ENCODE measurements around the gene CCDC92.
A peak's percentile ranks its signal among the peaks of the same experiment; 100 is the strongest.
"Not testable (repeated sequence)": the region's sequence is repeated elsewhere in the genome, so short reads cannot be mapped to it uniquely, and the experiment has no call there.

Gene CCDC92

GRCh38 chr12:123934016-123934620 lies 38.5 kb downstream of the CCDC92 start:
- no peak for DNase-seq

DNA sequence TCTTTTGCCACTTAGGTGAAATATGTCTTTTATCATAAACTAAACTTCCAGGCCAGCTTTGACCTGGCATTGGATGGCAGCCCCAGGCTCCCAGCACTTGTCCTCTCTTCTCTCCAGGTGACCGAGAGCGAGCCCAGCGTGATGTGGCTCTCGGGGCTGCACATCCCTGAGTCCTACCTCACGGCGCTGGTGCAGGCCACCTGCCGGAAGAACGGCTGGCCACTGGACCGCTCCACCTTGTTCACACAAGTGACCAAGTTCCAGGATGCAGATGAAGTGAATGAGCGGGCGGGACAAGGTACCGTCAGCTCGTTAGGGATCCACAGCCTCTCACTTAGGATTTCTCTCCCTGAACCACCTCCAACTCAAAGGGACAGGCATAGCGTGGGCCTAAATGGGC lies 39.4 kb downstream of the CCDC92 start:
- DNase-seq, result no peak

GRCh38 chr12:123931686-123932321 lies 40.8 kb downstream of the CCDC92 start:
- no peak for DNase-seq

- no peak for DNase-seq
Measured at GRCh38 chr12:123929946-123930583, 42.6 kb downstream of the CCDC92 start.

DNA sequence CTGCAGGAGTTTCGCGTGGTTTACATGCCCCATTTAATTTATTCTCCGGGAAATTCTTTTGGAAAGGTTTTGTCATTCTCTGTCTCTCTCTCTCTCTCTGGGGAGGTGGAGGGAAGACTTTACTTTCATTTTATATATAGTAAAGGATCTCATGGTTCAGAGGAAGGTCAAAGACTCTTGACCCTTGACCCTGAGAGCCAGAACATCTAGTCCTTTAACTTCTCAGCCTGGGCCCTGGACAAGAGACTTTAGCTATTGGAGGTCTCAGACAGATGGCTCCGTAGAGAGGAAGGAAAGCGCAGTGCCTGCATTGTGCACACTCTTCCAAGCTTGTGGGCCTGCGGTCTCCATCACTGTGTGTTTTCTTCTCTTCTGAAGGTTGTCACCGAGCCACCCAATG lies 43.7 kb downstream of the CCDC92 start:
- no peak for DNase-seq

GRCh38 chr12:123928274-123928865 lies 44.3 kb downstream of the CCDC92 start:
- DNase-seq, result no peak

DNA sequence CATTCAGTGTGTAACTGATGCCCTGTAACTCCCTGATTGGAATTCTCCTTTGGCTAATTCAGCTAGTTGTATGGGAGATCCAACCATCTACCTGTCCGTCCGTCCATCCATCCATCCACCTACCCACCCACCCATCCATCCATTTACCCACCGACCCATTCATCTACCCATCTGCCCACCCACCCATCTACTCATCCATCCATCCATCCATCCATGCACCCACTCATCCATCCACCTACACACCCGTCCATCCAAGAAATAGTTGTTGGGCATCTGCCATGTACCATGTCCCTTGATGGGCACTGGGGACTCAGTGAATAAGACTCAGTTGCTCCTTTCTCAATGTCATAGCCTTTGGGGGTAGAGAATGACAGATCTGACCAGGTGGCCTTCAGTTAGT lies 48.1 kb downstream of the CCDC92 start:
- DNase-seq, result no peak

DNA sequence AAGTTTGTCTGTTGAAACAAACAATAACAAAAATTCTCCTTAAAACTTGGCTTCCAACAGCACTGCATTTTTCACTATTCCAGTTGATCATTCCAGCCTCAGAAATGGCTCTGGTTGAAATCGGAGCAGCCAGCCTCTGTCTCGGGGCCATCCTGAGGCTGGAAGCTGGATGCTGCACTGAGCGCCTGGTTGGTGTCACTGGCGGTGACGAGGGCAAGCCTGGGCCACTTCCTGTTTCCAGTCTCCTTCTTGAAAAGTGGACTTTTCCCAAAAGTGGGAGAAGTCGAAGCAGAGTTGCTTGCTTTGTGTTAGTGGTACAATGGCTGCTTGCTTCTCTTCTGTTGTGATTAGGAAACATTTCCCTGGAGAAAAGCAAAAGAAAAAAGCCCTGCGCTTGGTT lies 48.7 kb downstream of the CCDC92 start:
- DNase-seq, result no peak

DNA sequence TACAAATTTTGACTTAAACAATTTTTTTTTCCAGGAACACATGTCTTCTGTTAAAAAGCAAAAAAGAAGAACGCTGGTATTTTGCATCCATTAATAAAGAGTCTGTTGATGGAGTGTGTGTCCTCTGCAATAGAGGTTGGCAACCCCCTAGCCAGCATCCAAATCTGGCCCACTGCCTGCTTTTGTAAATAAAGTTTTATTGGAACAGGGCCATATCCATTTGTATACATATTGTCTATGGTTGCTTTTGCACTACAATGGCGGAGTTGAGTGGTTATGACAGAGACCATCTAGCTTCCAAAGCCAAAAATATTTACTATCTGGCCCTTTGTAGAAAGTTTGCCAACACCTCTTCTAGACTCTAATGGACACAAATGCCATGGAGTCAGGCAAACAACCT lies 49.6 kb downstream of the CCDC92 start:
- DNase-seq, result no peak

DNA sequence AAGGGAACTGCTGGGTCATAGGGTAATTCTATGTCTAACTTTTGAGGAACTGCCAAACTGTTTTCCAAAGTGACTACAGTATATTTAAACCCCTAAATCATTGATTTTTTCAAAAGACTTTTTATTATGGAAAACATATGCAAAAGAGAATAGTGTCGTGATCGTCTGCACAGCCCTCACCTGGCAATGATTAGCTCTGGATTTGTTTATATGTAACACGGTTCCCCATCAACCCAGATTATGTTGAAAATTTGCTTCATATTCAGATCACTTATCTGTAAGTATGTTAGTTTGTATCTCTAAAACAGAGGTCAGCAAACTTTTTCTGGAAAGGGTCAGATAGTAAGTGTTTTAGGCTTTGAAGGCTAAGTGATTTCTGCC lies 52.7 kb downstream of the CCDC92 start:
- DNase-seq, result no peak

DNA sequence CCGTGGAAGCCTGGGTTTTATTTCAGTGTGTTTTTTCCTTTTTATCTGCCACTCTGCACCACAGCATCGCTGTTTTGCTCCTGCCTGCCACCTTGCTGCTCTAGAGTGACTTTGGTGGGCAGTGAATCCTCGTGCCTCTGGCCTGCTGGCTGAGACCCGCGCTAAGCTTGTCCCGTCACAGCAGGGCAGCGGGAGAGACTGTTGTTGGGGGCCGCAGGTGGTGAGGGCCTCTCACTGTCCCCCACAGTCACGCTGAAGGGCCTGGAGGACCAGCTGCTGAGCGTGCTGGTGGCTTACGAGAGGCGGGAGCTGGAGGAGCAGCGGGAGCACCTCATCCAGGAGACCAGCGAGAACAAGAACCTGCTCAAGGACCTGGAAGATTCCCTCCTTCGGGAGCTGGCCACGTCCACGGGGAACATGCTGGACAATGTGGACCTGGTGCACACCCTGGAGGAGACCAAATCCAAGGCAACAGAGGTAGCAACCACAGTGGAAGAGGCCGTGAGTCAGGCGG lies 55.2 kb downstream of the CCDC92 start:
- no peak for DNase-seq

DNA sequence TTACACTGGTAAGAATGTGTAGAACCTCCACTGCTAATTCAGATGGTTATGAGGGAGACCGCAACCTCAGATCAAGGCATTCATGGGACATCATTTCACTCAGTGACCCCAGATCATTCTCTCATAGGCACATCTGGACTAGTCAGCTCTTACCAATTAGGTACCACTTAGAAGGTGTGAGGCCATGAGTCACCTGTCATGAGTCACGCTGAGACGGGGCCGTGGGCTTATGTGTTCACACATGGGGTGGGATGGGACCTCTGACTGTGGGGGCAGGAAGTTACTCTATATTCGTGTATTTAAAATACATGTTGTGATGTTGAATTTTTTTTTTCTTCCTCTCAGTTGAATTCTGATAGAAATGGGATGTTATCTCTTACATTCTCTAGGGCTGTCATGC lies 55.9 kb downstream of the CCDC92 start:
- peak; percentile 66 for DNase-seq

- DNase-seq, result no peak
Measured at GRCh38 chr12:123914726-123915333, 57.8 kb downstream of the CCDC92 start.

GRCh38 chr12:123912415-123913380 lies 59.9 kb downstream of the CCDC92 start:
- no peak for DNase-seq

GRCh38 chr12:123911672-123912409 lies 60.8 kb downstream of the CCDC92 start:
- DNase-seq, result not testable (repeated sequence)

DNA sequence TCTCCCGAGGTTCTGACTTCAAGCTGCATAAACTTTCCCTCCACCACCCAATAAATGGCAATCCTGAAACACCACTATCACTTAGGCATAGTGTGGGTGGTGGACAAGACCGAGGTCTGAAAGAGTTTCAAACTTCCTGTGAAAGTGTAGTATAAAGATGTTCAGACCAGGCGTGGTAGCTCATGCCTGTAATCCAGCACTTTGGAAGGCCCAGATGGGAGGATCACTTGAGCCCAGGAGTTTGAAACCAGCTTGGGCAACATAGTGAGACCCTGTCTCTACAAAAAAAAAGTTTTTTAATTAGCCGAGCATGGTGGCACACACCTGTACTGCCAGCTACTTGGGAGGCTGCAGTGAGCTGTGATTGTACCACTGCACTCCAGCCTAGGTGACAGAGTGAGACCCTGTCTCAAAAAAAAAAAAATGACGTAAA lies 61.9 kb downstream of the CCDC92 start:
- no peak for DNase-seq

GRCh38 chr12:123910057-123910456 lies 62.6 kb downstream of the CCDC92 start:
- no peak for DNase-seq

DNA sequence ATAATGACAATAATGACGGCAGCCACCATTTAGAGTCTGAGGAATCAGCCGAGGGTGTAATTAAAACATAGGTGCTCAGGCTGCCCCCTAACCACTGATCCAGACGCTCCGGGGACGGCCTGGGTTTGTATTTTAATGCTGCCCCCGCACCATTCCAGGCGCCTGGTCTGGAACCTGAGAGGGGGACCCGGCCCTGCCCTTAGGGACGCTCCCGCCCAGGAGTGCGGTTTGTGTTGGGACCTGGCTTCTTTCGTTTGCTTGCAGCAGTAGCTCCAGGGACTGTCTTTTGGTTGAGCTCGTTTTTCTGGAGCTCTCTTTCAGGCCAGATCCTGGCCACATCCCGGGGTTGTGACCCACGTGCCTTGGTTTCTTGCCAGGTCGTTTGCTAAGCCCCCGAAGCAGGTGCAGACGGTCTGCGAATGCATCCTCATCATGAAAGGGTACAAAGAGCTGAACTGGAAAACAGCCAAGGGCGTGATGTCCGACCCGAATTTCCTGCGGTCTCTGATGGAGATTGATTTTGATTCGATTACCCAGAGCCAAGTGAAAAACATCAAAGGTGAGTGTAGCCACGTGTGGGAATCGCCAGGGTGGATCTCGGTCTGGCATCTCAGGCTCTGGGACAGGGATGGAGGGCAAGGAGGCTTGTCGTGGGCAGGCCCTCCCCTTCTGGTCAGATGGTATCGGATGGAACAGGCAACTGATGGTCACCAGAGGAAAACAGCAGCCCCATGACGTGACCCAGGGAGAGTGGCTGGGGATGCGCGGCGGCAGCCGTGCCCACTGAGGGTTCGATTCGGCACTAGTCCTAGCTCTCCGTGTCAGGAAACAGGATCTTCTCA lies 63.5 kb downstream of the CCDC92 start:
- DNase-seq, result no peak

DNA sequence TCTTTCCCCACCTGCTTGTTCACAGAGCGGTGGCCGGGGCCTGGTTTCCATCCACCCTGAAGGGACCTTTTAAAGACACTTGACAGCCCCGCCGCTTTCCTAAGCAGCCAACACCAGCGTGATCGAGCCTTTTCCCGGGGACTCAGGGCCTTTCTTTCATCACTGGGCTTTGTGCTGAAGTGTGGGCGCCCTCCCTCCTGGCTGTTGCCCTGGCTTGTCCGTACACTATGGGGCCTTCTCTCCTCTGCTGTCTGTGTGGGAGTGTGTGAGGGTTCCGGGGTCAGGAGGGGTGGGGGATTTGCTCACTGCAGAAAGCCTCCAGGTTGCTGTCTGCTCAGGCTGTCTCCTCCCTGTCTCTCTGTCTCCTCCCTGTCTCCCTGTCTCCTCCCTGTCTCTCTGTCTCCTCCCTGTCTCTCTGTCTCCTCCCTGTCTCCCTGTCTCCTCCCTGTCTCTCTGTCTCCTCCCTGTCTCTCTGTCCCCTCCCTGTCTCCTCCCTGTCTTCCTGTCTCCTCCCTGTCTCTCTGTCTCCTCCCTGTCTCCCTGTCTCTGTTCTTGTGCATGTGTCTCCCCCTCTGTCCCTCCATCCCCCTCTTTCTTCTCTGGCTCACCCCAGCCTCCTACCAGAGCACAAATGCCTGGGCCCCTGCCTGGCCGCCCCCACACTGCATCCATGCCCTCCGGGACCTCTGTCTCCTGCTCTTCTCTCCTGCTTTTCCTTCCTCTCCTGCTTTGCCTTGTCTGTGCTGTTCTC lies 64.7 kb downstream of the CCDC92 start:
- DNase-seq, result no peak

Data from activated gamma-delta T cell treated with Interleukin-2 at 50 U/mL for 16 hours (primary cell).